ENCODE results near the gene SSNA1. TPM values are rescaled to one million over a fixed set of nuclear protein-coding genes. Genes with fewer than 3 reads are reported as not detected.

SSNA1 gene
- total RNA-seq, 4 donors from 2014 or later: 93.5 to 104 (median 99.8) TPM

GRCh38 chr9:137166380-137167229, 21.9 kb upstream of the SSNA1 start:
- no peak for TF ChIP-seq CTCF (IDR thresholded peaks at IDR 0.05)
- TF ChIP-seq POLR2AphosphoS5 (IDR thresholded peaks at IDR 0.05): no peak
- no peak for TF ChIP-seq POLR2A (IDR thresholded peaks at IDR 0.05)
- TF ChIP-seq EP300 (IDR thresholded peaks at IDR 0.05; ENCODE audit: low read depth): no peak
- intact Hi-C loops (cut with DNase I; ENCODE audit: low total_unique reads): no loop called here

GRCh38 chr9:137167277-137167746, 21.2 kb upstream of the SSNA1 start:
- peaks cover 100% of the 10 kb centered on the region for H3K27me3 ChIP-seq
- no peak for DNase-seq
- peak overlapping the region in 1 of 4 donors; percentile 72 for H3K27ac ChIP-seq
- no peaks in the 10 kb centered on the region for H3K9me3 ChIP-seq
- intact Hi-C loops (cut with DNase I; ENCODE audit: low total_unique reads): no loop called here
- peaks cover 19 to 48% (median 43%) of the 10 kb centered on the region in 4 donors for H3K4me1 ChIP-seq
- H3K4me3 ChIP-seq: peak overlapping the region in 3 of 4 donors; percentile 30 to 48 (median 46)
- no peak for TF ChIP-seq CTCF (IDR thresholded peaks at IDR 0.05)
- TF ChIP-seq POLR2AphosphoS5 (IDR thresholded peaks at IDR 0.05): no peak
- TF ChIP-seq EP300 (IDR thresholded peaks at IDR 0.05; ENCODE audit: low read depth): no peak
- in situ Hi-C loops (cut with MboI; ENCODE audit: low pct_ligation_motif_present in 1 of 4, low pct_unique_long_range_greater_than_20kb in 1 of 4, low sequenced_read_pairs in 3 of 4): no loop called here
- H3K36me3 ChIP-seq: no peaks in the 10 kb centered on the region
- WGBS, 2 donors (ENCODE audit: low coverage in 1 of 2): 21% methylated on average over 42 of the region's 44 CpGs; no CpG with 5 or more reads in 1 of the 2 donors

More at GRCh38 chr9:137166380-137167229, 21.9 kb upstream of the SSNA1 start:
- no peaks in the 10 kb centered on the region for H3K36me3 ChIP-seq
- peaks cover 19 to 55% (median 50%) of the 10 kb centered on the region in 4 donors for H3K4me1 ChIP-seq
- WGBS, 2 donors (ENCODE audit: low coverage in 1 of 2): 62 to 66% methylated on average over 7 to 20 of the region's 22 CpGs
- H3K27ac ChIP-seq: no peak overlapping the region
- peaks cover 100% of the 10 kb centered on the region for H3K27me3 ChIP-seq
- H3K4me3 ChIP-seq: no peak overlapping the region
- no peaks in the 10 kb centered on the region for H3K9me3 ChIP-seq
- in situ Hi-C loops (cut with MboI; ENCODE audit: low pct_ligation_motif_present in 1 of 4, low pct_unique_long_range_greater_than_20kb in 1 of 4, low sequenced_read_pairs in 3 of 4): no loop called here
- no peak for DNase-seq

GRCh38 chr9:137167747-137168572, 20.5 kb upstream of the SSNA1 start:
- 6% methylated on average over 26 of the region's 57 CpGs; no CpG with 5 or more reads in 1 of the 2 donors for WGBS, 2 donors (ENCODE audit: low coverage in 1 of 2)
- peak; percentile 72 for DNase-seq
- Histone ChIP-seq H3K27ac (peak overlapping the region; percentile 4 to 72 (median 48)), H3K4me1 (peaks cover 14 to 41% (median 38%) of the 10 kb centered on the region in 4 donors), H3K4me3 (peak overlapping the region in 3 of 4 donors; percentile 30 to 48 (median 46)), H3K9me3 (no peaks in the 10 kb centered on the region), H3K36me3 (no peaks in the 10 kb centered on the region), H3K27me3 (peaks cover 100% of the 10 kb centered on the region)
- intact Hi-C loops (cut with DNase I; ENCODE audit: low total_unique reads) (no loop called here), in situ Hi-C loops (cut with MboI; ENCODE audit: low pct_ligation_motif_present in 1 of 4, low pct_unique_long_range_greater_than_20kb in 1 of 4, low sequenced_read_pairs in 3 of 4) (no loop called here)
- TF ChIP-seq CTCF (IDR thresholded peaks at IDR 0.05): no peak
- TF ChIP-seq POLR2A (IDR thresholded peaks at IDR 0.05): peak; percentile 22
- TF ChIP-seq POLR2AphosphoS5 (IDR thresholded peaks at IDR 0.05): no peak

- H3K27me3 ChIP-seq: peaks cover 100% of the 10 kb centered on the region
- peak overlapping the region in 3 of 4 donors; percentile 30 to 48 (median 46) for H3K4me3 ChIP-seq
- peak overlapping the region; percentile 4 to 72 (median 48) for H3K27ac ChIP-seq
- 1% methylated on average over 30 of the region's 36 CpGs; no CpG with 5 or more reads in 1 of the 2 donors for WGBS, 2 donors (ENCODE audit: low coverage in 1 of 2)
- TF ChIP-seq EP300 (IDR thresholded peaks at IDR 0.05; ENCODE audit: low read depth): no peak
- H3K9me3 ChIP-seq: no peaks in the 10 kb centered on the region
- in situ Hi-C loops (cut with MboI; ENCODE audit: low pct_ligation_motif_present in 1 of 4, low pct_unique_long_range_greater_than_20kb in 1 of 4, low sequenced_read_pairs in 3 of 4): no loop called here
- intact Hi-C loops (cut with DNase I; ENCODE audit: low total_unique reads): no loop called here
- peaks cover 10 to 37% (median 33%) of the 10 kb centered on the region in 4 donors for H3K4me1 ChIP-seq
- DNase-seq: no peak
- H3K36me3 ChIP-seq: no peaks in the 10 kb centered on the region
Measured at GRCh38 chr9:137168573-137168903, 19.9 kb upstream of the SSNA1 start.
